WTC11 (cell line): ENCODE data around the gene EIF3A.

Experiments
- ATF2 ChIP-seq: sonication (generic); formaldehyde crosslinking; IDR thresholded peaks from 2 replicates; pipeline ENCODE4 v1.8.1; 2022; ENCODE audit warnings: low read depth, missing genetic modification reagents, borderline replicate concordance
- CREM ChIP-seq: sonication (generic); formaldehyde crosslinking; IDR thresholded peaks from 2 replicates; pipeline ENCODE4 v1.8.1; 2022; ENCODE audit warnings: mild to moderate bottlenecking, missing genetic modification reagents, moderate library complexity
- JUN ChIP-seq: sonication (generic); formaldehyde crosslinking; IDR thresholded peaks from 2 replicates; pipeline ENCODE4 v1.8.0; 2023; ENCODE audit warnings: mild to moderate bottlenecking, missing genetic modification reagents
- MAX ChIP-seq: sonication (generic); formaldehyde crosslinking; IDR thresholded peaks from 2 replicates; pipeline ENCODE4 v1.8.0; 2022; ENCODE audit warnings: mild to moderate bottlenecking, missing genetic modification reagents
- NFYB ChIP-seq: sonication (generic); formaldehyde crosslinking; conservative IDR thresholded peaks from 2 replicates; pipeline ENCODE4 v1.8.0; 2022; ENCODE audit warnings: low read depth, missing genetic modification reagents
- NR1H2 ChIP-seq: sonication (generic); formaldehyde crosslinking; IDR thresholded peaks from 2 replicates; pipeline ENCODE4 v1.9.0; 2021; ENCODE audit warnings: mild to moderate bottlenecking, moderate library complexity, missing genetic modification reagents
- RELA ChIP-seq: sonication (generic); formaldehyde crosslinking; IDR thresholded peaks from 2 replicates; pipeline ENCODE4 v1.8.1; 2022; ENCODE audit warnings: missing genetic modification reagents, mild to moderate bottlenecking, borderline replicate concordance
- TEAD1 ChIP-seq: sonication (generic); formaldehyde crosslinking; IDR thresholded peaks from 2 replicates; pipeline ENCODE4 v1.8.0; 2022; ENCODE audit warnings: mild to moderate bottlenecking, missing genetic modification reagents
- TF ChIP-seq, protein P1 (sequence below): fragments of 200-600 bp; IDR thresholded peaks from 2 replicates; pipeline ENCODE4 v1.8.0; 2022; ENCODE audit warnings: antibody characterized with exemption
- TF ChIP-seq, protein P2 (sequence below): sonication (generic); formaldehyde crosslinking; IDR thresholded peaks from 2 replicates; pipeline ENCODE4 v1.8.0; 2023; ENCODE audit warnings: missing genetic modification reagents
- TF ChIP-seq, protein P3 (sequence below): sonication (generic); formaldehyde crosslinking; IDR thresholded peaks from 2 replicates; pipeline ENCODE4 v1.8.1; 2023; ENCODE audit warnings: mild to moderate bottlenecking, missing genetic modification reagents, moderate library complexity
- TF ChIP-seq, protein P4 (sequence below): sonication (generic); formaldehyde crosslinking; IDR thresholded peaks from 2 replicates; pipeline ENCODE4 v1.8.1; 2022; ENCODE audit warnings: mild to moderate bottlenecking, moderate library complexity, missing genetic modification reagents

DNA sequence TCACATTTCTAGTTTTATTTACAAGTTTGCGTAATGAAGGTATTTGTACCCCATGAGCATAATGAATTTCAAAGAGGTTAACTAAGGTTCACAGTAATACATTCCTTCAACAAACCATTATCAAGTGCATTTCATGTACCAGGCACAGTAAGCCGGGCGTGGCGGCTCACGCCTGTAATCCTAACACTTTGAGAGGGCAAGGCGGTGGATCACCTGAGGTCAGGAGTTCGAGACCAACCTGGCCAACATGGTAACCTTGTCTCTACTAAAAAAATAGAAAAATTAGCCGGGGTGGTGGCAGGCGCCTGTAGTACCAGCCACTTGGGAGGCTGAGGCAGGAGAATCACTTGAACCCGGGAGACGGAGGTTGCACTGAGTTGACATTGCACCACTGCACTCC is 4.3 kb upstream of the EIF3A start:
- TF ChIP-seq RELA (CRISPR knock-in tag) (no peak), NR1H2 (CRISPR knock-in tag) (no peak), CREM (CRISPR knock-in tag) (no peak), TEAD1 (CRISPR knock-in tag) (no peak), NFYB (CRISPR knock-in tag) (no peak), JUN (no peak), MAX (CRISPR knock-in tag) (no peak), ATF2 (CRISPR knock-in tag) (no peak)
- TF ChIP-seq, protein P1, sequence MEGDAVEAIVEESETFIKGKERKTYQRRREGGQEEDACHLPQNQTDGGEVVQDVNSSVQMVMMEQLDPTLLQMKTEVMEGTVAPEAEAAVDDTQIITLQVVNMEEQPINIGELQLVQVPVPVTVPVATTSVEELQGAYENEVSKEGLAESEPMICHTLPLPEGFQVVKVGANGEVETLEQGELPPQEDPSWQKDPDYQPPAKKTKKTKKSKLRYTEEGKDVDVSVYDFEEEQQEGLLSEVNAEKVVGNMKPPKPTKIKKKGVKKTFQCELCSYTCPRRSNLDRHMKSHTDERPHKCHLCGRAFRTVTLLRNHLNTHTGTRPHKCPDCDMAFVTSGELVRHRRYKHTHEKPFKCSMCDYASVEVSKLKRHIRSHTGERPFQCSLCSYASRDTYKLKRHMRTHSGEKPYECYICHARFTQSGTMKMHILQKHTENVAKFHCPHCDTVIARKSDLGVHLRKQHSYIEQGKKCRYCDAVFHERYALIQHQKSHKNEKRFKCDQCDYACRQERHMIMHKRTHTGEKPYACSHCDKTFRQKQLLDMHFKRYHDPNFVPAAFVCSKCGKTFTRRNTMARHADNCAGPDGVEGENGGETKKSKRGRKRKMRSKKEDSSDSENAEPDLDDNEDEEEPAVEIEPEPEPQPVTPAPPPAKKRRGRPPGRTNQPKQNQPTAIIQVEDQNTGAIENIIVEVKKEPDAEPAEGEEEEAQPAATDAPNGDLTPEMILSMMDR, result no peak
- TF ChIP-seq, protein P2, sequence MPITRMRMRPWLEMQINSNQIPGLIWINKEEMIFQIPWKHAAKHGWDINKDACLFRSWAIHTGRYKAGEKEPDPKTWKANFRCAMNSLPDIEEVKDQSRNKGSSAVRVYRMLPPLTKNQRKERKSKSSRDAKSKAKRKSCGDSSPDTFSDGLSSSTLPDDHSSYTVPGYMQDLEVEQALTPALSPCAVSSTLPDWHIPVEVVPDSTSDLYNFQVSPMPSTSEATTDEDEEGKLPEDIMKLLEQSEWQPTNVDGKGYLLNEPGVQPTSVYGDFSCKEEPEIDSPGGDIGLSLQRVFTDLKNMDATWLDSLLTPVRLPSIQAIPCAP (CRISPR knock-in tag), result no peak
- TF ChIP-seq, protein P3, sequence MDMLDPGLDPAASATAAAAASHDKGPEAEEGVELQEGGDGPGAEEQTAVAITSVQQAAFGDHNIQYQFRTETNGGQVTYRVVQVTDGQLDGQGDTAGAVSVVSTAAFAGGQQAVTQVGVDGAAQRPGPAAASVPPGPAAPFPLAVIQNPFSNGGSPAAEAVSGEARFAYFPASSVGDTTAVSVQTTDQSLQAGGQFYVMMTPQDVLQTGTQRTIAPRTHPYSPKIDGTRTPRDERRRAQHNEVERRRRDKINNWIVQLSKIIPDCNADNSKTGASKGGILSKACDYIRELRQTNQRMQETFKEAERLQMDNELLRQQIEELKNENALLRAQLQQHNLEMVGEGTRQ (CRISPR knock-in tag), result no peak
- TF ChIP-seq, protein P4, sequence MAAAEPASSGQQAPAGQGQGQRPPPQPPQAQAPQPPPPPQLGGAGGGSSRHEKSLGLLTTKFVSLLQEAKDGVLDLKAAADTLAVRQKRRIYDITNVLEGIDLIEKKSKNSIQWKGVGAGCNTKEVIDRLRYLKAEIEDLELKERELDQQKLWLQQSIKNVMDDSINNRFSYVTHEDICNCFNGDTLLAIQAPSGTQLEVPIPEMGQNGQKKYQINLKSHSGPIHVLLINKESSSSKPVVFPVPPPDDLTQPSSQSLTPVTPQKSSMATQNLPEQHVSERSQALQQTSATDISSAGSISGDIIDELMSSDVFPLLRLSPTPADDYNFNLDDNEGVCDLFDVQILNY, result no peak
